ENCODE results near the gene MLC1.

MLC1 gene

DNA sequence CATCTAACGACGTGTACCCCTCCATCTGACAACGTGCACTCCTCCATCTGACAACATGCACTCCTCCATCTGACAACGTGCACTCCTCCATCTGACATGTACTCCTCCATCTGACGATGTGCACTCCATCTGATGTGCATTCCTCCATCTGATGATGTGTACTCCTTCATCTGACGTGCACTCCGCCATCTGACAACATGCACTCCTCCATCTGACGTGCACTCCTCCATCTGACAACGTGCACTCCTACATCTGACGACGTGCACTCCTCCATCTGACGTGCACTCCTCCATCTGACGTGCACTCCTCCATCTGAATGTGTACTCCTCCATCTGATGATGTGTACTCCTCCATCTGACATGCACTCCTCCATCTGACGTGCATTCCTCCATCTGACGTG is 64.6 kb downstream of the MLC1 start:
- Histone ChIP-seq H3K4me1 (ENCODE audit: control insufficient read depth, insufficient read depth, low read length) (no peaks in the 10 kb centered on the region), H3K36me3 (ENCODE audit: control insufficient read depth in 2 of 2, insufficient read depth in 1 of 2, low read length in 2 of 2) (no peaks in the 10 kb centered on the region), H3K4me3 (ENCODE audit: low read depth, low read length) (no peak overlapping the region), H3K27ac (ENCODE audit: extremely low read depth, low read depth, low read length) (no peak overlapping the region), H3K9me3 (ENCODE audit: control insufficient read depth, insufficient read depth, low read depth, low read length) (no peaks in the 10 kb centered on the region)
- CTCF ChIA-PET: no interaction called here
- POLR2A ChIA-PET: no interaction called here
- TF ChIP-seq RBAK (tag by site-specific recombination; IDR thresholded peaks at IDR 0.05): no peak
- TF ChIP-seq, protein P1, sequence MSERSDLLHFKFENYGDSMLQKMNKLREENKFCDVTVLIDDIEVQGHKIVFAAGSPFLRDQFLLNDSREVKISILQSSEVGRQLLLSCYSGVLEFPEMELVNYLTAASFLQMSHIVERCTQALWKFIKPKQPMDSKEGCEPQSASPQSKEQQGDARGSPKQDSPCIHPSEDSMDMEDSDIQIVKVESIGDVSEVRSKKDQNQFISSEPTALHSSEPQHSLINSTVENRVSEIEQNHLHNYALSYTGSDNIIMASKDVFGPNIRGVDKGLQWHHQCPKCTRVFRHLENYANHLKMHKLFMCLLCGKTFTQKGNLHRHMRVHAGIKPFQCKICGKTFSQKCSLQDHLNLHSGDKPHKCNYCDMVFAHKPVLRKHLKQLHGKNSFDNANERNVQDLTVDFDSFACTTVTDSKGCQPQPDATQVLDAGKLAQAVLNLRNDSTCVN (tag by site-specific recombination; optimal IDR thresholded peaks at IDR 0.05): peak; percentile 14

DNA sequence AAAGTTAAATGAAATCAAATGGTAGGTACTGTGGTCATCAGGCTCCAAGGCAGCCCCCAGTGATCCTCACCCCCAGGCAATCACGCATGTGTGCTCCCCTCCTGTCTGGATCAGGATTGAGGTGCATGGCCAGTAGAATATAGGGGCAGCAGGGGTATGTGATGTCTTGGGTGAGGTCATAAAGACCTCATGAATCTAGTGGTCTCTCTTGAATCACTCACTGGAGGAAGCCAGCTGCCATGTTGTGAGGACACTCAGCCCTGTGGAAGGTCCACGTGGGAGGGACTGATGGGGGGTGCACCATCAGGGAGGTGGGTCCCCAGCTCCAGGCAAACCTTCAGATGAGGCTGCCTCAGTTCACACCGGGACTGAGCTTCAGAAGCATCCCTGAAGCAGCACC is 65.9 kb downstream of the MLC1 start:
- TF ChIP-seq HOXC10 (CRISPR knock-in tag; IDR thresholded peaks at IDR 0.05) (no peak), ZNF664 (tag by site-specific recombination; IDR thresholded peaks at IDR 0.05) (no peak), ZNF747 (tag by site-specific recombination; IDR thresholded peaks at IDR 0.05) (no peak), ZNF155 (tag by site-specific recombination; IDR thresholded peaks at IDR 0.05) (no peak), KLF8 (tag by site-specific recombination; IDR thresholded peaks at IDR 0.05) (no peak), MZF1 (tag by site-specific recombination; IDR thresholded peaks at IDR 0.05; ENCODE audit: borderline replicate concordance) (no peak), ZNF596 (tag by site-specific recombination; IDR thresholded peaks at IDR 0.05) (no peak), ZSCAN16 (tag by site-specific recombination; IDR thresholded peaks at IDR 0.05) (no peak), ZNF560 (tag by site-specific recombination; IDR thresholded peaks at IDR 0.05; ENCODE audit: borderline replicate concordance) (no peak), KLF16 (tag by site-specific recombination; IDR thresholded peaks at IDR 0.05) (no peak), ZNF16 (tag by site-specific recombination; IDR thresholded peaks at IDR 0.05; ENCODE audit: low read depth) (no peak)
- TF ChIP-seq, protein P2, sequence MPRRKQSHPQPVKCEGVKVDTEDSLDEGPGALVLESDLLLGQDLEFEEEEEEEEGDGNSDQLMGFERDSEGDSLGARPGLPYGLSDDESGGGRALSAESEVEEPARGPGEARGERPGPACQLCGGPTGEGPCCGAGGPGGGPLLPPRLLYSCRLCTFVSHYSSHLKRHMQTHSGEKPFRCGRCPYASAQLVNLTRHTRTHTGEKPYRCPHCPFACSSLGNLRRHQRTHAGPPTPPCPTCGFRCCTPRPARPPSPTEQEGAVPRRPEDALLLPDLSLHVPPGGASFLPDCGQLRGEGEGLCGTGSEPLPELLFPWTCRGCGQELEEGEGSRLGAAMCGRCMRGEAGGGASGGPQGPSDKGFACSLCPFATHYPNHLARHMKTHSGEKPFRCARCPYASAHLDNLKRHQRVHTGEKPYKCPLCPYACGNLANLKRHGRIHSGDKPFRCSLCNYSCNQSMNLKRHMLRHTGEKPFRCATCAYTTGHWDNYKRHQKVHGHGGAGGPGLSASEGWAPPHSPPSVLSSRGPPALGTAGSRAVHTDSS (tag by site-specific recombination; IDR thresholded peaks at IDR 0.05): no peak
- CTCF ChIA-PET: interaction anchor here (0.6 to 2.2 kb wide), 4 partner anchors 11 to 120 kb away, joined by 3 to 9 read pairs (median 4); no protein-coding TSS in a partner anchor
- Histone ChIP-seq H3K9me3 (ENCODE audit: control insufficient read depth, insufficient read depth, low read depth, low read length) (no peaks in the 10 kb centered on the region), H3K4me1 (ENCODE audit: control insufficient read depth, insufficient read depth, low read length) (no peaks in the 10 kb centered on the region), H3K36me3 (ENCODE audit: control insufficient read depth in 2 of 2, insufficient read depth in 1 of 2, low read length in 2 of 2) (no peaks in the 10 kb centered on the region), H3K27ac (ENCODE audit: extremely low read depth, low read depth, low read length) (no peak overlapping the region), H3K4me3 (ENCODE audit: low read depth, low read length) (no peak overlapping the region)
- POLR2A ChIA-PET: no interaction called here

DNA sequence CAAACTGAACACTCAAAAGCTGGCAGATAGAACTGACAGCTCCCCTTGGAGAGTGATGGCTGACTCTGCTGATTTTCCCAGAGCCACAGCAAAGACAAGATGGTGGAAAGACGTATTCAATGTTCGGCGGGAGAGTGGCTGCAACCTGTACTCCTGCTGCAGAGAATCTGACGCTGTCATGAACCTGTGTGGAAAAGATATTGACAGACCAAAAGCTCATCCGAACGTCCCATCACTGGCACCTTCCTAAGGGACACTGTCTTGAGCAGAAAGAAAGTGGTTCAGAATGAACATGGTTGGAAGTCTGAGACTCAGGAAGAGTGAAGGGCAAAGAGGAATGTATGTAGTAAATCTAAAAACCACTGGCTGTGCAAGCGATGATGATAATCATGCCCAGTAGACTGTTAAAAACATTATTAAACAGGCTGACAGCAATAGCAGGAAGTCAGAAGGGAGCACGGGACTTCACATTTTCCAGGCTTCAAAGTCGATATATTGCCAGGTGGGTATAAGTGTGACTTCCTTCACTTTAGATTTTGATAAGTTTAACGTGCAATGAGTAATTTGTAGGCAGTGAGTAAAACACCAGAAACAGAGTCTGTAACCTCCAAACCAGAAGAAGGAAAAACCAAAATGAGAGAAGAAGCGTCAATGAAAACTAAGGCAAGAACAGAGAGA is 66.5 kb downstream of the MLC1 start:
- POLR2A ChIA-PET: no interaction called here
- Histone ChIP-seq H3K27ac (ENCODE audit: extremely low read depth, low read depth, low read length) (no peak overlapping the region), H3K36me3 (ENCODE audit: control insufficient read depth in 2 of 2, insufficient read depth in 1 of 2, low read length in 2 of 2) (no peaks in the 10 kb centered on the region), H3K4me3 (ENCODE audit: low read depth, low read length) (no peak overlapping the region), H3K9me3 (ENCODE audit: control insufficient read depth, insufficient read depth, low read depth, low read length) (no peaks in the 10 kb centered on the region), H3K4me1 (ENCODE audit: control insufficient read depth, insufficient read depth, low read length) (no peaks in the 10 kb centered on the region)
- CTCF ChIA-PET: interaction anchor here (0.9 to 2.2 kb wide), 3 partner anchors 11 to 188 kb away, joined by 3 to 9 read pairs (median 3); no protein-coding TSS in a partner anchor
- TF ChIP-seq, protein P3, sequence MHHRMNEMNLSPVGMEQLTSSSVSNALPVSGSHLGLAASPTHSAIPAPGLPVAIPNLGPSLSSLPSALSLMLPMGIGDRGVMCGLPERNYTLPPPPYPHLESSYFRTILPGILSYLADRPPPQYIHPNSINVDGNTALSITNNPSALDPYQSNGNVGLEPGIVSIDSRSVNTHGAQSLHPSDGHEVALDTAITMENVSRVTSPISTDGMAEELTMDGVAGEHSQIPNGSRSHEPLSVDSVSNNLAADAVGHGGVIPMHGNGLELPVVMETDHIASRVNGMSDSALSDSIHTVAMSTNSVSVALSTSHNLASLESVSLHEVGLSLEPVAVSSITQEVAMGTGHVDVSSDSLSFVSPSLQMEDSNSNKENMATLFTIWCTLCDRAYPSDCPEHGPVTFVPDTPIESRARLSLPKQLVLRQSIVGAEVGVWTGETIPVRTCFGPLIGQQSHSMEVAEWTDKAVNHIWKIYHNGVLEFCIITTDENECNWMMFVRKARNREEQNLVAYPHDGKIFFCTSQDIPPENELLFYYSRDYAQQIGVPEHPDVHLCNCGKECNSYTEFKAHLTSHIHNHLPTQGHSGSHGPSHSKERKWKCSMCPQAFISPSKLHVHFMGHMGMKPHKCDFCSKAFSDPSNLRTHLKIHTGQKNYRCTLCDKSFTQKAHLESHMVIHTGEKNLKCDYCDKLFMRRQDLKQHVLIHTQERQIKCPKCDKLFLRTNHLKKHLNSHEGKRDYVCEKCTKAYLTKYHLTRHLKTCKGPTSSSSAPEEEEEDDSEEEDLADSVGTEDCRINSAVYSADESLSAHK (tag by site-specific recombination; IDR thresholded peaks at IDR 0.05): no peak
- TF ChIP-seq PRDM1 (tag by site-specific recombination; IDR thresholded peaks at IDR 0.05) (no peak), ZNF677 (tag by site-specific recombination; IDR thresholded peaks at IDR 0.05) (no peak), ZNF404 (tag by site-specific recombination; IDR thresholded peaks at IDR 0.05) (no peak), ZNF433 (tag by site-specific recombination; IDR thresholded peaks at IDR 0.05; ENCODE audit: low read depth) (no peak), ZNF560 (tag by site-specific recombination; IDR thresholded peaks at IDR 0.05; ENCODE audit: borderline replicate concordance) (no peak), ZNF623 (tag by site-specific recombination; IDR thresholded peaks at IDR 0.05) (no peak)
- TF ChIP-seq, protein P4, sequence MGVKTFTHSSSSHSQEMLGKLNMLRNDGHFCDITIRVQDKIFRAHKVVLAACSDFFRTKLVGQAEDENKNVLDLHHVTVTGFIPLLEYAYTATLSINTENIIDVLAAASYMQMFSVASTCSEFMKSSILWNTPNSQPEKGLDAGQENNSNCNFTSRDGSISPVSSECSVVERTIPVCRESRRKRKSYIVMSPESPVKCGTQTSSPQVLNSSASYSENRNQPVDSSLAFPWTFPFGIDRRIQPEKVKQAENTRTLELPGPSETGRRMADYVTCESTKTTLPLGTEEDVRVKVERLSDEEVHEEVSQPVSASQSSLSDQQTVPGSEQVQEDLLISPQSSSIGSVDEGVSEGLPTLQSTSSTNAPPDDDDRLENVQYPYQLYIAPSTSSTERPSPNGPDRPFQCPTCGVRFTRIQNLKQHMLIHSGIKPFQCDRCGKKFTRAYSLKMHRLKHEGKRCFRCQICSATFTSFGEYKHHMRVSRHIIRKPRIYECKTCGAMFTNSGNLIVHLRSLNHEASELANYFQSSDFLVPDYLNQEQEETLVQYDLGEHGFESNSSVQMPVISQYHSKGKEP (tag by site-specific recombination; IDR thresholded peaks at IDR 0.05): no peak

All from HEK293 (cell line).